HepG2 (cell line): ENCODE results near the gene DNAJA2. TPM values are rescaled to one million over a fixed set of nuclear protein-coding genes. Genes with fewer than 3 reads are reported as not detected.
A peak's percentile ranks its signal among the peaks of the same experiment; 100 is the strongest.

Source experiments
- ARID4A ChIP-seq: sonication (generic); formaldehyde crosslinking; IDR thresholded peaks from 2 replicates; pipeline ENCODE4 v1.5.0; 2020; ENCODE audit warnings: mild to moderate bottlenecking, missing genetic modification reagents, borderline replicate concordance
- FOXK1 ChIP-seq: sonication (generic); formaldehyde crosslinking; IDR thresholded peaks from 2 replicates; pipeline ENCODE4 v1.4.0; 2020; ENCODE audit warnings: low read depth, missing genetic modification reagents, borderline replicate concordance
- HOXA3 ChIP-seq: sonication (generic); formaldehyde crosslinking; IDR thresholded peaks from 2 replicates; pipeline ENCODE4 v1.5.0; 2020; ENCODE audit warnings: missing genetic modification reagents
- JUN ChIP-seq: sonication (generic); formaldehyde crosslinking; IDR thresholded peaks from 2 replicates; pipeline ENCODE4 v1.4.0; 2020; ENCODE audit warnings: mild to moderate bottlenecking, missing genetic modification reagents
- KDM1A ChIP-seq: IDR thresholded peaks from 2 replicates; pipeline ENCODE4 v1.6.1; 2016; ENCODE audit warnings: missing compliant biosample characterization
- KDM5A ChIP-seq: fragments of 200-600 bp; sonication (generic); IDR thresholded peaks from 2 replicates; pipeline ENCODE4 v1.7.0; 2018; ENCODE audit warnings: antibody characterized with exemption, mild to moderate bottlenecking, low read length, borderline replicate concordance
- KLF13 ChIP-seq: sonication (generic); formaldehyde crosslinking; IDR thresholded peaks from 2 replicates; pipeline ENCODE4 v1.4.0; 2020; ENCODE audit warnings: mild to moderate bottlenecking, missing genetic modification reagents
- NR1H2 ChIP-seq: sonication (generic); formaldehyde crosslinking; IDR thresholded peaks from 2 replicates; pipeline ENCODE4 v1.8.1; 2022; ENCODE audit warnings: low read depth, missing genetic modification reagents, borderline replicate concordance
- XRCC5 ChIP-seq: fragments of 200-400 bp; formaldehyde crosslinking; optimal IDR thresholded peaks from 2 replicates; pipeline ENCODE3; 2017; ENCODE audit warnings: mild to moderate bottlenecking, low read length
- ZIK1 ChIP-seq: sonication (generic); formaldehyde crosslinking; IDR thresholded peaks from 2 replicates; pipeline ENCODE4 v1.5.0; 2020; ENCODE audit warnings: mild to moderate bottlenecking, low read depth, missing genetic modification reagents, borderline replicate concordance
- ZNF329 ChIP-seq: sonication (generic); formaldehyde crosslinking; IDR thresholded peaks from 2 replicates; pipeline ENCODE4 v1.9.0; 2021; ENCODE audit warnings: low read depth, mild to moderate bottlenecking, missing genetic modification reagents
- ZNF883 ChIP-seq: sonication (generic); formaldehyde crosslinking; IDR thresholded peaks from 2 replicates; pipeline ENCODE4 v1.5.1; 2020; ENCODE audit warnings: mild to moderate bottlenecking, missing genetic modification reagents; ENCODE audit errors: not compliant biosample characterization
- polyA plus RNA-seq, 8 experiments: library from polyadenylated mRNA; depleted of rRNA in 3 of 8; stranded (reverse) in 7 of 8; unstranded in 1 of 8; fragments of >200 nt; fragmentation: Illumina TruSeq in 4 of 8; extraction: Trizol in 4 of 8; gene quantifications; 2 replicates each; pipeline versions ENCODE4 v1.2.1 to v1.2.3, GENCODE V29; 2011 to 2016; ENCODE audit warnings: low read depth in 4 of 8, missing spikeins in 1 of 8, mixed read lengths in 1 of 8; ENCODE audit not compliant: insufficient read depth in 1 of 8
- total RNA-seq, 5 experiments: library from RNA; depleted of rRNA; stranded (reverse); fragments of >200 nt; fragmentation: Illumina TruSeq; extraction: Trizol; gene quantifications; 2 replicates each; pipeline ENCODE4 v1.2.3, GENCODE V29; 2016; ENCODE audit warnings: low read depth in 1 of 5
- TF ChIP-seq, protein P1 (sequence below): sonication (generic); formaldehyde crosslinking; IDR thresholded peaks from 2 replicates; pipeline ENCODE4 v1.5.1; 2020; ENCODE audit warnings: mild to moderate bottlenecking, missing genetic modification reagents, borderline replicate concordance
- TF ChIP-seq, protein P2 (sequence below): sonication (generic); formaldehyde crosslinking; IDR thresholded peaks from 2 replicates; pipeline ENCODE4 v1.4.0; 2020; ENCODE audit warnings: mild to moderate bottlenecking, missing genetic modification reagents
- TF ChIP-seq, protein P3 (sequence below): sonication (generic); formaldehyde crosslinking; IDR thresholded peaks from 2 replicates; pipeline ENCODE4 v1.4.0; 2020; ENCODE audit warnings: missing genetic modification reagents

The DNAJA2 gene
- total and polyA plus RNA-seq, 2 of the 13 experiments (the other 11 are each of a cell fraction or from before 2014, with no cell fraction given), result 25.4 to 176 TPM

DNA sequence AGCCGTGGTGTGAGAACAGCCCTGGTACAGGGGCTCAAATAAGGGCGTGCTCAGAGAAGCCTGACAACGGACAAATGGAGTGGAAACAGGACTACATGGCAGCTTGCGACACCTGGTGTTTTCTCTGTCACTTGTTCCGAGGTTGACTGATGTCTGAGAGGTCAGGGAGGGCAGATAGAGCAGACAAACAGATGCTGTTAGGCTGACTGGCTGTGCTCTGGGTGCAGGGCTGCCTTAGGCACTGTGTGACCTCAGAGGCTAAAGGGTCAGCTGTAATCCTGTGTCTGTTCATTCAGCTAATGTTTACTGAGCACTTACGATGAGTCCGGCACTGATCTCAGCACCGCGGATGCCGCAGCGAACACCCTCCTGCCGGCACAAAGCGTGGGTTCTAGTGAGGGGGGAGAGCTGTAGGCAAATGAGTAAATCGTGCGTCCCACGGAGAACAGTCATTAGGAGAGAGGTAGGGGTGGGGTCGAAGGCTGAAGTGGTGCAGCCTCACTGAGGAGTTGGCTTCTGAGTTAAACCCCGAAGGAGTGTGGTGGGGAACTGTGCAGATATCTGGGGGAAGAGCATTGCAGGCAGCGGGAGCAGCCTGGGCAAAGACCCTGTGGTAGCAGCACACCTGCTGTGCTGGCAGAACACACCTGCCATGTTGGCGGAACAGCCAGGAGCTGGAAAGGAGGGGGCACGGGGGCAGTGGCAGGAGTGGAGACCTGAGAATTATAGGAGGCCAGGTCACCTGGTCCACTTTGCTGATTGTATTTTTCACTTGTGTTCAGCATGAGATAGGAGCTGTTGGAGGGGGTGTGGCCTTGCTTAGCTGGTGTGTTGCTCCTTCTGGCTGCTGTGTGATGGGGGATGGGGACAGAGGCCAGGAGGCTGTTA, 54.3 kb downstream of the DNAJA2 start (continued):
- TF ChIP-seq HOXA3 (CRISPR knock-in tag) (peak; percentile 91), KDM5A (no peak), ZNF329 (peak; percentile 86), ZIK1 (peak; percentile 96), KLF13 (peak; percentile 32), ARID4A (CRISPR knock-in tag) (peak; percentile 73; the same call in 1 of the 2 replicates), NR1H2 (CRISPR knock-in tag) (peak; percentile 18; the same call in 1 of the 2 replicates), XRCC5 (peak; percentile 92), JUN (peak; percentile 81), FOXK1 (CRISPR knock-in tag) (no peak), KDM1A (CRISPR knock-in tag) (0 out of 2 replicates have a peak, but pooled peaks have one; percentile 66), ZNF883 (CRISPR knock-in tag) (no peak)
- TF ChIP-seq, protein P1, sequence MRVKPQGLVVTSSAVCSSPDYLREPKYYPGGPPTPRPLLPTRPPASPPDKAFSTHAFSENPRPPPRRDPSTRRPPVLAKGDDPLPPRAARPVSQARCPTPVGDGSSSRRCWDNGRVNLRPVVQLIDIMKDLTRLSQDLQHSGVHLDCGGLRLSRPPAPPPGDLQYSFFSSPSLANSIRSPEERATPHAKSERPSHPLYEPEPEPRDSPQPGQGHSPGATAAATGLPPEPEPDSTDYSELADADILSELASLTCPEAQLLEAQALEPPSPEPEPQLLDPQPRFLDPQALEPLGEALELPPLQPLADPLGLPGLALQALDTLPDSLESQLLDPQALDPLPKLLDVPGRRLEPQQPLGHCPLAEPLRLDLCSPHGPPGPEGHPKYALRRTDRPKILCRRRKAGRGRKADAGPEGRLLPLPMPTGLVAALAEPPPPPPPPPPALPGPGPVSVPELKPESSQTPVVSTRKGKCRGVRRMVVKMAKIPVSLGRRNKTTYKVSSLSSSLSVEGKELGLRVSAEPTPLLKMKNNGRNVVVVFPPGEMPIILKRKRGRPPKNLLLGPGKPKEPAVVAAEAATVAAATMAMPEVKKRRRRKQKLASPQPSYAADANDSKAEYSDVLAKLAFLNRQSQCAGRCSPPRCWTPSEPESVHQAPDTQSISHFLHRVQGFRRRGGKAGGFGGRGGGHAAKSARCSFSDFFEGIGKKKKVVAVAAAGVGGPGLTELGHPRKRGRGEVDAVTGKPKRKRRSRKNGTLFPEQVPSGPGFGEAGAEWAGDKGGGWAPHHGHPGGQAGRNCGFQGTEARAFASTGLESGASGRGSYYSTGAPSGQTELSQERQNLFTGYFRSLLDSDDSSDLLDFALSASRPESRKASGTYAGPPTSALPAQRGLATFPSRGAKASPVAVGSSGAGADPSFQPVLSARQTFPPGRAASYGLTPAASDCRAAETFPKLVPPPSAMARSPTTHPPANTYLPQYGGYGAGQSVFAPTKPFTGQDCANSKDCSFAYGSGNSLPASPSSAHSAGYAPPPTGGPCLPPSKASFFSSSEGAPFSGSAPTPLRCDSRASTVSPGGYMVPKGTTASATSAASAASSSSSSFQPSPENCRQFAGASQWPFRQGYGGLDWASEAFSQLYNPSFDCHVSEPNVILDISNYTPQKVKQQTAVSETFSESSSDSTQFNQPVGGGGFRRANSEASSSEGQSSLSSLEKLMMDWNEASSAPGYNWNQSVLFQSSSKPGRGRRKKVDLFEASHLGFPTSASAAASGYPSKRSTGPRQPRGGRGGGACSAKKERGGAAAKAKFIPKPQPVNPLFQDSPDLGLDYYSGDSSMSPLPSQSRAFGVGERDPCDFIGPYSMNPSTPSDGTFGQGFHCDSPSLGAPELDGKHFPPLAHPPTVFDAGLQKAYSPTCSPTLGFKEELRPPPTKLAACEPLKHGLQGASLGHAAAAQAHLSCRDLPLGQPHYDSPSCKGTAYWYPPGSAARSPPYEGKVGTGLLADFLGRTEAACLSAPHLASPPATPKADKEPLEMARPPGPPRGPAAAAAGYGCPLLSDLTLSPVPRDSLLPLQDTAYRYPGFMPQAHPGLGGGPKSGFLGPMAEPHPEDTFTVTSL (CRISPR knock-in tag), result no peak
- TF ChIP-seq, protein P2, sequence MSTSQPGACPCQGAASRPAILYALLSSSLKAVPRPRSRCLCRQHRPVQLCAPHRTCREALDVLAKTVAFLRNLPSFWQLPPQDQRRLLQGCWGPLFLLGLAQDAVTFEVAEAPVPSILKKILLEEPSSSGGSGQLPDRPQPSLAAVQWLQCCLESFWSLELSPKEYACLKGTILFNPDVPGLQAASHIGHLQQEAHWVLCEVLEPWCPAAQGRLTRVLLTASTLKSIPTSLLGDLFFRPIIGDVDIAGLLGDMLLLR (CRISPR knock-in tag), result peak; percentile 27; the same call in 1 of the 2 replicates
- TF ChIP-seq, protein P3, sequence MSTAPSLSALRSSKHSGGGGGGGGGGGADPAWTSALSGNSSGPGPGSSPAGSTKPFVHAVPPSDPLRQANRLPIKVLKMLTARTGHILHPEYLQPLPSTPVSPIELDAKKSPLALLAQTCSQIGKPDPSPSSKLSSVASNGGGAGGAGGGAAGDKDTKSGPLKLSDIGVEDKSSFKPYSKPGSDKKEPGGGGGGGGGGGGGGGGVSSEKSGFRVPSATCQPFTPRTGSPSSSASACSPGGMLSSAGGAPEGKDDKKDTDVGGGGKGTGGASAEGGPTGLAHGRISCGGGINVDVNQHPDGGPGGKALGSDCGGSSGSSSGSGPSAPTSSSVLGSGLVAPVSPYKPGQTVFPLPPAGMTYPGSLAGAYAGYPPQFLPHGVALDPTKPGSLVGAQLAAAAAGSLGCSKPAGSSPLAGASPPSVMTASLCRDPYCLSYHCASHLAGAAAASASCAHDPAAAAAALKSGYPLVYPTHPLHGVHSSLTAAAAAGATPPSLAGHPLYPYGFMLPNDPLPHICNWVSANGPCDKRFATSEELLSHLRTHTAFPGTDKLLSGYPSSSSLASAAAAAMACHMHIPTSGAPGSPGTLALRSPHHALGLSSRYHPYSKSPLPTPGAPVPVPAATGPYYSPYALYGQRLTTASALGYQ (CRISPR knock-in tag), result peak; percentile 41; the same call in 1 of the 2 replicates
